IMR-90 (cell line): Measurements from ENCODE around the gene GPR32.
"Not testable (repeated sequence)": the region's sequence is repeated elsewhere in the genome, so short reads cannot be mapped to it uniquely, and the experiment has no call there.

ENCODE experiments used
- CTCF ChIP-seq: conservative IDR thresholded peaks from 2 replicates; pipeline ENCODE4 v1.5.1; 2012; ENCODE audit warnings: mild to moderate bottlenecking, low read depth, low read length, improper control_type of control experiment
- FOS ChIP-seq: fragments of 150-350 bp; IDR thresholded peaks from 2 replicates; pipeline ENCODE4 v1.6.1; 2016; ENCODE audit warnings: low read depth, low read length
- MAZ ChIP-seq: IDR thresholded peaks from 2 replicates; pipeline ENCODE4 v1.6.1; 2012; ENCODE audit warnings: low read depth, mild to moderate bottlenecking, low read length, improper control_type of control experiment, moderate library complexity, borderline replicate concordance
- POLR2A ChIP-seq: IDR thresholded peaks from 2 replicates; pipeline ENCODE4 v1.6.1; 2012; ENCODE audit warnings: mild to moderate bottlenecking, low read depth, low read length
- TF ChIP-seq, protein P1 (sequence below): fragments of 150-350 bp; IDR thresholded peaks from 2 replicates; pipeline ENCODE4 v1.6.1; 2017; ENCODE audit warnings: mild to moderate bottlenecking, antibody characterized with exemption, low read length, low read depth

GRCh38 chr19:50811622-50812238, 41.5 kb downstream of the GPR32 start:
- TF ChIP-seq, protein P1, sequence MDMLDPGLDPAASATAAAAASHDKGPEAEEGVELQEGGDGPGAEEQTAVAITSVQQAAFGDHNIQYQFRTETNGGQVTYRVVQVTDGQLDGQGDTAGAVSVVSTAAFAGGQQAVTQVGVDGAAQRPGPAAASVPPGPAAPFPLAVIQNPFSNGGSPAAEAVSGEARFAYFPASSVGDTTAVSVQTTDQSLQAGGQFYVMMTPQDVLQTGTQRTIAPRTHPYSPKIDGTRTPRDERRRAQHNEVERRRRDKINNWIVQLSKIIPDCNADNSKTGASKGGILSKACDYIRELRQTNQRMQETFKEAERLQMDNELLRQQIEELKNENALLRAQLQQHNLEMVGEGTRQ: not testable (repeated sequence)
- not testable (repeated sequence) for TF ChIP-seq FOS, CTCF, POLR2A, MAZ
